HPDE6-E6E7 (cell line): ENCODE data around the gene ABLIM1.
A peak's percentile ranks its signal among the peaks of the same experiment; 100 is the strongest.

Experiments used
- DNase-seq: peaks from one replicate; pipeline ENCODE4 v3.0.0; 2011; ENCODE audit warnings: missing footprints; ENCODE audit errors: extremely low spot score

ABLIM1 gene

GRCh38 chr10:114547056-114547455, 111.0 kb downstream of the ABLIM1 start:
- no peak for DNase-seq

- no peak for DNase-seq
These were observed 112.3 kb downstream of the ABLIM1 start for GRCh38 chr10:114545819-114546218.

- DNase-seq, result no peak
These were observed 113.0 kb downstream of the ABLIM1 start for GRCh38 chr10:114545071-114545470.

- DNase-seq, result peak; percentile 71
These were observed 113.9 kb downstream of the ABLIM1 start for GRCh38 chr10:114544045-114544659.

- DNase-seq, result no peak
These were observed 114.6 kb downstream of the ABLIM1 start for GRCh38 chr10:114543456-114543855.

- DNase-seq, result no peak
These were observed 115.7 kb downstream of the ABLIM1 start for GRCh38 chr10:114542373-114542772.

GRCh38 chr10:114541797-114542160, 116.3 kb downstream of the ABLIM1 start:
- no peak for DNase-seq

GRCh38 chr10:114541081-114541796, 116.8 kb downstream of the ABLIM1 start:
- peak; percentile 49 for DNase-seq

- DNase-seq, result no peak
These were observed 117.8 kb downstream of the ABLIM1 start for GRCh38 chr10:114540236-114540635.

GRCh38 chr10:114539623-114540022, 118.5 kb downstream of the ABLIM1 start:
- no peak for DNase-seq

GRCh38 chr10:114538181-114538906, 119.7 kb downstream of the ABLIM1 start:
- no peak for DNase-seq

GRCh38 chr10:114537736-114538135, 120.3 kb downstream of the ABLIM1 start:
- no peak for DNase-seq

- no peak for DNase-seq
These were observed 123.5 kb downstream of the ABLIM1 start for GRCh38 chr10:114534571-114534981.

- no peak for DNase-seq
These were observed 125.8 kb downstream of the ABLIM1 start for GRCh38 chr10:114532226-114532625.

- DNase-seq, result peak; percentile 85
These were observed 131.4 kb downstream of the ABLIM1 start for GRCh38 chr10:114526504-114527238.

GRCh38 chr10:114526126-114526503, 132.0 kb downstream of the ABLIM1 start:
- DNase-seq, result no peak

GRCh38 chr10:114525368-114525949, 132.6 kb downstream of the ABLIM1 start:
- no peak for DNase-seq

- DNase-seq, result no peak
These were observed 134.2 kb downstream of the ABLIM1 start for GRCh38 chr10:114523876-114524275.

GRCh38 chr10:114521255-114521654, 136.8 kb downstream of the ABLIM1 start:
- no peak for DNase-seq

- DNase-seq, result peak; percentile 72
These were observed 137.6 kb downstream of the ABLIM1 start for GRCh38 chr10:114520453-114520852.

- DNase-seq, result peak; percentile 4
These were observed 138.2 kb downstream of the ABLIM1 start for GRCh38 chr10:114519756-114520293.

- DNase-seq, result peak; percentile 80
These were observed 138.8 kb downstream of the ABLIM1 start for GRCh38 chr10:114519306-114519669.
